ENCODE results near the gene AP1M2.

The AP1M2 gene

GRCh38 chr19:10587022-10587838 is at the start of gene AP1M2:
Gene AP1M2, minus strand, starts transcription at chr19:10587312. Its CDS starts 81 bp downstream, at chr19:10587231.
- no peak for TF ChIP-seq CTCF (IDR thresholded peaks at IDR 0.05; ENCODE audit: control insufficient read depth, extremely low read depth, insufficient read depth)
- peak; percentile 57 for DNase-seq (ENCODE audit: low read depth)
- peak within 1 kb of the TSS; percentile 97 for H3K4me3 ChIP-seq (ENCODE audit: low read depth, low read length)

DNA sequence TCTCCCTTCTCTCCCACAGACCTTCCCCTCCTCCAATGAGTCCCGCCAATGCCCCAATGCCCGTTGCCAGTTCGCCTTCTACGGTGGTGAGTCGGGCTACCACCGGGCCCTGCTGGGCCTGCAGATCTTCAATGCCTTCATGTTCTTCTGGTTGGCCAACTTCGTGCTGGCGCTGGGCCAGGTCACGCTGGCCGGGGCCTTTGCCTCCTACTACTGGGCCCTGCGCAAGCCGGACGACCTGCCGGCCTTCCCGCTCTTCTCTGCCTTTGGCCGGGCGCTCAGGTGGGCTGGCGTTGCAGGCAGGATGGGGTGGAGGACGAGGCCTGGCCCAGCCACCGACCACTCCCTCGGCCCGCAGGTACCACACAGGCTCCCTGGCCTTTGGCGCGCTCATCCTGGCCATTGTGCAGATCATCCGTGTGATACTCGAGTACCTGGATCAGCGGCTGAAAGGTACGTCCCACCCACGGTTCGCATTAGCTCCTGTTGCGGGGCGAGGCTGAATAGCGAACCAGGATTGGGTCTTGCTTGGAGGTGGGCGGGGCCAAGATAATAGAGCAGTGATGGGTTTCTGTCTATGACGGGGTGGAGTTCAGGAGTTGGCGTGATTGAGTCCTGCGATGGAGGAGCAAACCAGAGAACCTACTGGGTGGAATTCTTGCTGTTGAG is 49.3 kb upstream of the AP1M2 start:
- no peak for TF ChIP-seq CTCF (IDR thresholded peaks at IDR 0.05; ENCODE audit: control insufficient read depth, extremely low read depth, insufficient read depth)
- DNase-seq (ENCODE audit: low read depth): no peak
- no peak overlapping the region for H3K4me3 ChIP-seq (ENCODE audit: low read depth, low read length)

DNA sequence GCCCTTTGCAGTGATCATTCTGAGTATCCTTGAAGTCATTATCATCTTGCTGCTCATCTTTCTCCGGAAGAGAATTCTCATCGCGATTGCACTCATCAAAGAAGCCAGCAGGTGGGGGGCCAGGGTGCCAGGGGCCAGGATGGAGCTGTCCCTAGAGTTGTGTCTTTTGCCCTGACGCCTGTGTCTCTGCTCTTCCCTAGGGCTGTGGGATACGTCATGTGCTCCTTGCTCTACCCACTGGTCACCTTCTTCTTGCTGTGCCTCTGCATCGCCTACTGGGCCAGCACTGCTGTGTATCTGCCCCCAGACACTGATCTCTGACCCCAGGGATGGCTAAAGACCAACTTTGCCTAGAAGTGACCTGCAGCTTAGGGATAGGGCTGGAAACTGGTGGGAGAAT is 47.9 kb upstream of the AP1M2 start:
- TF ChIP-seq CTCF (IDR thresholded peaks at IDR 0.05; ENCODE audit: control insufficient read depth, extremely low read depth, insufficient read depth): no peak
- DNase-seq (ENCODE audit: low read depth): no peak
- H3K4me3 ChIP-seq (ENCODE audit: low read depth, low read length): no peak overlapping the region

- no peak for TF ChIP-seq CTCF (IDR thresholded peaks at IDR 0.05; ENCODE audit: control insufficient read depth, extremely low read depth, insufficient read depth)
- no peak overlapping the region for H3K4me3 ChIP-seq (ENCODE audit: low read depth, low read length)
Measured at GRCh38 chr19:10634430-10634829, 47.3 kb upstream of the AP1M2 start.

GRCh38 chr19:10631874-10632273 is 44.8 kb upstream of the AP1M2 start:
- no peak for TF ChIP-seq CTCF (IDR thresholded peaks at IDR 0.05; ENCODE audit: control insufficient read depth, extremely low read depth, insufficient read depth)
- H3K4me3 ChIP-seq (ENCODE audit: low read depth, low read length): no peak overlapping the region

More at GRCh38 chr19:10634430-10634829, 47.3 kb upstream of the AP1M2 start:
- DNase-seq (ENCODE audit: low read depth): no peak

GRCh38 chr19:10625762-10626138 is 38.6 kb upstream of the AP1M2 start:
- no peak for DNase-seq (ENCODE audit: low read depth)
- TF ChIP-seq CTCF (IDR thresholded peaks at IDR 0.05; ENCODE audit: control insufficient read depth, extremely low read depth, insufficient read depth): no peak
- H3K4me3 ChIP-seq (ENCODE audit: low read depth, low read length): peak overlapping the region; percentile 91

More at GRCh38 chr19:10631874-10632273, 44.8 kb upstream of the AP1M2 start:
- DNase-seq (ENCODE audit: low read depth): no peak

All from LNCaP clone FGC (cell line).